HG02642 (cell line): ENCODE measurements around the gene DRC7.
"Not testable (repeated sequence)": the region's sequence is repeated elsewhere in the genome, so short reads cannot be mapped to it uniquely, and the experiment has no call there.

ENCODE experiments used
- ATAC-seq: cut with Tn5 transposase; IDR thresholded peaks from one replicate; pipeline ENCODE4 v1.9.1; 2021; ENCODE audit warnings: mild to moderate bottlenecking; ENCODE audit not compliant: unreplicated experiment, poor library complexity

The DRC7 gene

GRCh38 chr16:57707331-57707730 is 12.7 kb downstream of the DRC7 start:
- no peak for ATAC-seq

GRCh38 chr16:57708168-57708567 is 13.6 kb downstream of the DRC7 start:
- ATAC-seq: no peak

- ATAC-seq: no peak
These were observed 15.1 kb downstream of the DRC7 start for GRCh38 chr16:57709663-57710062.

- ATAC-seq: no peak
These were observed 16.7 kb downstream of the DRC7 start for GRCh38 chr16:57711346-57711745.

GRCh38 chr16:57711993-57712392 is 17.4 kb downstream of the DRC7 start:
- no peak for ATAC-seq

- ATAC-seq: not testable (repeated sequence)
These were observed 18.0 kb downstream of the DRC7 start for GRCh38 chr16:57712569-57712968.

GRCh38 chr16:57713596-57713995 is 19.0 kb downstream of the DRC7 start:
- no peak for ATAC-seq

- ATAC-seq: no peak
These were observed 19.4 kb downstream of the DRC7 start for GRCh38 chr16:57714047-57714446.

GRCh38 chr16:57720142-57720575 is 25.6 kb downstream of the DRC7 start:
- ATAC-seq: no peak

GRCh38 chr16:57721356-57722209 is 27.0 kb downstream of the DRC7 start:
- no peak for ATAC-seq

- ATAC-seq: no peak
These were observed 27.5 kb downstream of the DRC7 start for GRCh38 chr16:57722210-57722499.

GRCh38 chr16:57722651-57723050 is 28.0 kb downstream of the DRC7 start:
- ATAC-seq: no peak

GRCh38 chr16:57723170-57723569 is 28.6 kb downstream of the DRC7 start:
- ATAC-seq: no peak

GRCh38 chr16:57724531-57724930 is 29.9 kb downstream of the DRC7 start:
- no peak for ATAC-seq

- ATAC-seq: no peak
These were observed 30.5 kb downstream of the DRC7 start for GRCh38 chr16:57725151-57725550.

- ATAC-seq: no peak
These were observed 30.9 kb downstream of the DRC7 start for GRCh38 chr16:57725554-57725953.

- ATAC-seq: no peak
These were observed 31.4 kb downstream of the DRC7 start for GRCh38 chr16:57725976-57726375.

- ATAC-seq: no peak
These were observed 31.9 kb downstream of the DRC7 start for GRCh38 chr16:57726433-57726947.

- no peak for ATAC-seq
These were observed 33.0 kb downstream of the DRC7 start for GRCh38 chr16:57727610-57728009.

GRCh38 chr16:57728336-57729181 is 34.0 kb downstream of the DRC7 start:
- ATAC-seq: no peak

- no peak for ATAC-seq
These were observed 34.5 kb downstream of the DRC7 start for GRCh38 chr16:57729182-57729484.
